Kidney epithelial cell (primary cell): ENCODE data around the gene MEST. TPM values are rescaled to one million over a fixed set of nuclear protein-coding genes. Genes with fewer than 3 reads are reported as not detected.

ENCODE experiments used
- DNase-seq: peaks from one replicate; pipeline ENCODE4 v3.0.0-alpha.2; 2010; ENCODE audit warnings: low read depth
- H3K27me3 ChIP-seq: 2 replicates; pipeline ENCODE4 v1.6.0; 2011; ENCODE audit warnings: low read length; ENCODE audit not compliant: control insufficient read depth, insufficient read depth
- H3K36me3 ChIP-seq: 2 replicates; pipeline ENCODE4 v1.5.1; 2011; ENCODE audit warnings: low read length; ENCODE audit not compliant: control insufficient read depth, insufficient read depth
- H3K4me3 ChIP-seq: 2 replicates; pipeline ENCODE4 v1.5.1; 2011; ENCODE audit warnings: low read depth, mild to moderate bottlenecking, control low read depth, low read length
- total RNA-seq: library from RNA; depleted of rRNA; stranded (reverse); fragments of >200 nt; gene quantifications from 2 replicates; pipeline ENCODE4 v1.2.3, GENCODE V29; 2015
- TF ChIP-seq, protein P1 (sequence below): IDR thresholded peaks from 2 replicates; pipeline ENCODE4 v1.5.1; 2011; ENCODE audit warnings: mild to moderate bottlenecking, moderate library complexity, low read length, control low read depth, inconsistent platforms; ENCODE audit not compliant: insufficient read depth, poor library complexity, severe bottlenecking

The MEST gene
- total RNA-seq, 1 donor from 2014 or later: 15.2 TPM

- Histone ChIP-seq H3K36me3 (no peaks in the 10 kb centered on the region), H3K4me3 (no peak overlapping the region), H3K27me3 (no peaks in the 10 kb centered on the region)
- TF ChIP-seq, protein P1, sequence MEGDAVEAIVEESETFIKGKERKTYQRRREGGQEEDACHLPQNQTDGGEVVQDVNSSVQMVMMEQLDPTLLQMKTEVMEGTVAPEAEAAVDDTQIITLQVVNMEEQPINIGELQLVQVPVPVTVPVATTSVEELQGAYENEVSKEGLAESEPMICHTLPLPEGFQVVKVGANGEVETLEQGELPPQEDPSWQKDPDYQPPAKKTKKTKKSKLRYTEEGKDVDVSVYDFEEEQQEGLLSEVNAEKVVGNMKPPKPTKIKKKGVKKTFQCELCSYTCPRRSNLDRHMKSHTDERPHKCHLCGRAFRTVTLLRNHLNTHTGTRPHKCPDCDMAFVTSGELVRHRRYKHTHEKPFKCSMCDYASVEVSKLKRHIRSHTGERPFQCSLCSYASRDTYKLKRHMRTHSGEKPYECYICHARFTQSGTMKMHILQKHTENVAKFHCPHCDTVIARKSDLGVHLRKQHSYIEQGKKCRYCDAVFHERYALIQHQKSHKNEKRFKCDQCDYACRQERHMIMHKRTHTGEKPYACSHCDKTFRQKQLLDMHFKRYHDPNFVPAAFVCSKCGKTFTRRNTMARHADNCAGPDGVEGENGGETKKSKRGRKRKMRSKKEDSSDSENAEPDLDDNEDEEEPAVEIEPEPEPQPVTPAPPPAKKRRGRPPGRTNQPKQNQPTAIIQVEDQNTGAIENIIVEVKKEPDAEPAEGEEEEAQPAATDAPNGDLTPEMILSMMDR: no peak
- no peak for DNase-seq
Measured at GRCh38 chr7:130452951-130453350, 38.9 kb upstream of the MEST start.

DNA sequence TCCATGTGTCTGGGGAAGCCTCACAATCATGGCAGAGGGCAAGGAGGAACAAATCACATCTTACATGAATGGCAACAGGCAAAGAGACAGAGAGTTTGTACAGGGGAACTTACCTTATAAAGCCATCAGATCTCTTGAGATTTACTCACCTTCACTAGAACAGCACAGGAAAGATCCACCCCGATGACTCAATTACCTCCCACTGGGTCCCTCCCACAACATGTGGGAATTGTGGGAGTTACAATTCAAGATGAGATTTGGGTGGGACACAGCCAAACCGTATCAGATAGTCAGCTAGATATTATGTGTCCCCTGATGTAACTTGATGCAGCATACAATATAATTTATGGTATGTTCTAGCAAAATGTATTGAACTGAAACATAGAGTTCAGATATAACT lies 36.9 kb upstream of the MEST start:
- H3K4me3 ChIP-seq: no peak overlapping the region
- no peaks in the 10 kb centered on the region for H3K27me3 ChIP-seq
- TF ChIP-seq, protein P1: no peak
- H3K36me3 ChIP-seq: no peaks in the 10 kb centered on the region
- no peak for DNase-seq

DNA sequence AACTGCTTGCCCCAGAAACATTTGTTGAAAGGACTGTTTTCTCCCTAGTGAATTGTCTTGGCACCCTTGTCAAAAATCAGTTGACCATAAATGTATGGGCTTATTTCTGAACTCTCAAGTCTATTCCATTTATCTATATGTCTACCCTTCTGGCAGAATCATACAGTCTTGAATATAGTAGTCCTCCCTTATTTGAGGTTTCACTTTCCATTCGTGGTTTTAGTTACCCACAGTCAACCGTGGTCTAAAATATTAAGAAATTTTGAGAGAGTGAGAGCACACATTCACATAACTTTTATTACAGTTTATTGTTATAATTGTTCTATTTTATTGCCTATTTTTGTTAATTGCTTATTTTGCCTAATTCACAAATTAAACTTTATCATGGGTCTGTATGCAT lies 33.6 kb upstream of the MEST start:
- TF ChIP-seq, protein P1: no peak
- H3K36me3 ChIP-seq: no peaks in the 10 kb centered on the region
- no peak overlapping the region for H3K4me3 ChIP-seq
- no peak for DNase-seq
- no peaks in the 10 kb centered on the region for H3K27me3 ChIP-seq

GRCh38 chr7:130461272-130461671 lies 30.6 kb upstream of the MEST start:
- H3K27me3 ChIP-seq: no peaks in the 10 kb centered on the region
- H3K4me3 ChIP-seq: no peak overlapping the region
- H3K36me3 ChIP-seq: no peaks in the 10 kb centered on the region
- DNase-seq: no peak
- TF ChIP-seq, protein P1: no peak

DNA sequence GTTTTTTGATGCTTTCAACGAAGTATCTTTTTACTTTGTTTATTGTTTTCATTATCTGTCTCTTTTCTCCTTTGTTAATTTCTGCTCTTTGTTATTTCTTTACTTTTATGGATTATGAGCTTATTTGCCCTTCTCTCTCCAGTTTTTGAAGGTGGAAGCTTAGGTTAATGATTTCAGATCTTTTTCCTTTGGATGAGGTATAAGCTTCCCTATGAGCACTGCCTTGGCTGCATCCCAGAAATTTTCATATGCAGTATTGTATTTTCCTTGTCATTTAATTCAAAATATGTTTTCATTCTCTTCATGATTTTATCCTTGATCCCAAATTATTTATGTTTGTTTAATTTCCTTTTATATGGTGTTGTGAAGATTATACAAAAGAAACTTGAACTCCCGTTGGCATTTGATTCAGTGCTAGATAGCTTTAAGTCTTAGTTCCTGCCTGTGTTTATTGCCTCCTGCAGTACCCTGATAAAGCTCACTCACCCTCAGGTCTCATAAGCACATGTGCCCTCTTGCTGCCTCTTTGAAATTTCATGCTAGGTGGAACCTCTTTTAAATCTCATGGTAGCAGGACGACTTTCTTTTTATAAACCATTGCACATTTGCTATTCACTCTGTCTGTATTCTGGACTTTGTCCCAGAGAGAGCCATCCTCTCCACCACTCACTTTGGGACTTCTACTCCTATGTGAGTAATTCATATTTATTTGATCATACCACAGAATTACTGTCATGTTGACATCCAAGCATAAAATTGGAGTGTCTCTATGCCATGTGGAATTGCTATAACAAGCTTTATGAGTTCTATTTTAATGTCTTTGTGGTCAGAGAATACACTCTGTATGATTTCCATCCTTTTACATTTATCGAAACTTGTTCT lies 28.1 kb upstream of the MEST start:
- TF ChIP-seq, protein P1: no peak
- DNase-seq: no peak
- Histone ChIP-seq H3K27me3 (no peaks in the 10 kb centered on the region), H3K4me3 (no peak overlapping the region), H3K36me3 (no peaks in the 10 kb centered on the region)

- no peaks in the 10 kb centered on the region for H3K27me3 ChIP-seq
- H3K36me3 ChIP-seq: no peaks in the 10 kb centered on the region
- DNase-seq: no peak
- no peak overlapping the region for H3K4me3 ChIP-seq
- TF ChIP-seq, protein P1: no peak
Measured at GRCh38 chr7:130468612-130469011, 23.3 kb upstream of the MEST start.
